Right renal pelvis (tissue), 4 donors: ENCODE data around the gene AMOTL1. TPM values are rescaled to one million over a fixed set of nuclear protein-coding genes. Genes with fewer than 3 reads are reported as not detected.
"Not testable (repeated sequence)": the region's sequence is repeated elsewhere in the genome, so short reads cannot be mapped to it uniquely, and the experiment has no call there.

ENCODE experiments used
- DNase-seq, 4 donors: peaks; one replicate each; pipeline ENCODE4 v3.0.0-alpha.2; 2013; ENCODE audit warnings: low read depth in 4 of 4, low spot score in 3 of 4, missing footprints in 1 of 4
- polyA plus RNA-seq, 4 donors: library from polyadenylated mRNA; unstranded; fragments of 120-200 nt; gene quantifications; one replicate each; pipeline ENCODE4 v1.2.1, GENCODE V29; 2013; ENCODE audit not compliant: insufficient read length in 4 of 4

AMOTL1 gene
- polyA plus RNA-seq, 4 donors = 42.9 to 50.3 (median 46.1) TPM

DNA sequence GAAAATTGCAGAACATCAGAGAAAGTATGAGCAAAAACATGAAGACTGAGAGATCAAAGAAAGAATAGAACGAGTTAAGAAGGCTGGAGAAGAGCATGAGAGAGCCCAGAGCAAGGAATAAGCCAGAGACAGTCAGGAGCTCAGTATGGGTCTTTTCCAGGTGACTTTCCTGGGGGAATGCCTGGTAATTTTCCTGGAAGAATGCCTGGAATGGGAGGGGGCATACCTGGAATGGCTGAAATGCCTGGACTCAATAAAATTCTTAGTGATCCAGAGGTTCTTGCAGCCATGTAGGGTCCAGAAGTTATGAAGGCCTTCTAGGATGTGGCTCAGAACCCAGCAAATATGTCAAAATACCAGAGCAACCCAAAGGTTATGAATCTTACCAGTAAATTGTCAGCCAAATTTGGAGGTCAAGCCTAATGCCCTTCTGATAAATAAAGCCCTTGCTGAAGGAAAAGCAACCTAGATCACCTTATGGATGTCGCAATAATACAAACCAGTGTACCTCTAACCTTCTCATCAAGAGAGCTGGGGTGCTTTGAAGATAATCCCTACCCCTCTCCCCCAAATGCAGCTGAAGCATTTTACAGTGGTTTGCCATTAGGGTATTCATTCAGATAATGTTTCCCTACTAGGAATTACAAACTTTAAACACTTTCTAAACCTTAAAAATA is 145.7 kb downstream of the AMOTL1 start:
- DNase-seq = not testable (repeated sequence)

DNA sequence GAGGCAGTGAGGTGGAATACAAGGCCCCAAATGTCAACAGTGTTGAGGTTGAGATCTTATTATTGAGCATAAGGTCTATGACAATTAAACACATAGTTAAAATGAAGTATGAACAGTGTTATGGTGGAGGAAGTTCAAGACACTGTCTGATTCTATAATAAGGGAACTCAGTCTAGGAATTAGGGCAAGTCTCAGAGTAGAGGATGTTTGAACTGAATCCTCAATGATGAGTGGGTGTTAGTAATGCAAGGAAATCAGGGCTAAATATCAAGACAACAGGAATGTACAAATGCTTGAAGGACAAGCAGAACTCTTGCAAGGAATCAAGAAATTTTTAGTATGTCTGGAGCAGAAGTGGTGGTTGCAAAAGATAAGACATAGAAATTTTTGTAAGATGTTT is 152.2 kb downstream of the AMOTL1 start:
- DNase-seq = no peak

DNA sequence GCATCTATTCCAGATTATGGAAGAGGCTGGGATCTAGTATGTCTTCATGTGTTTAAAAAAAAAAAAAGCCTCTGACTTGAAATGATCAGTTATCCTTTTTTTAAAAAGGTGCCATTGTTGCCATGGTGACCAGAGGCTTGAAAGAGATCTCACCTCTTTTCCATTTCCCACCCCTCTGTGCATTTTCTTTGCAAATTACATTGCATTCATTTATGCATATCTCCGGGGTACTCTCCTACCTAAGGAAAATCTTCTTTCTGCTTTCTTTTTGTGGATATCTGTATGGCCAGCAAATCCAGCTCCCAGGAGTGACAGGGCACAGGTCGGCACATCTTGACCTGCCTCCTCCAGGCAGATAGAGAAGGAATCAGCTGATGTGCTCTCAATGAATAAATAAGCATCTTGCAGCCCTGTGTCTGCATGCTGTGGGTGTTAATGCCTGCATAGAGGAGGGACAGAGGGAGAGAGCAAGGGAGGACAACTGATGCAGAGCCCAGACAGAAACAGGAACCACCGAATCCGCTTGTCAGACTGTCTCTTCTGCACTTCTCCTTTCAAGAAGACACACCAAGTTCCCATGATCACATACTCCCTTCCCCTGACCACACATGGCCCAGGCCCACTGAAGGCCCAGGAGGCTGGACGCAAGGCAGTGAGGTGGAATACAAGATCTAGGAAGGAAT is 154.3 kb downstream of the AMOTL1 start:
- no peak for DNase-seq

DNA sequence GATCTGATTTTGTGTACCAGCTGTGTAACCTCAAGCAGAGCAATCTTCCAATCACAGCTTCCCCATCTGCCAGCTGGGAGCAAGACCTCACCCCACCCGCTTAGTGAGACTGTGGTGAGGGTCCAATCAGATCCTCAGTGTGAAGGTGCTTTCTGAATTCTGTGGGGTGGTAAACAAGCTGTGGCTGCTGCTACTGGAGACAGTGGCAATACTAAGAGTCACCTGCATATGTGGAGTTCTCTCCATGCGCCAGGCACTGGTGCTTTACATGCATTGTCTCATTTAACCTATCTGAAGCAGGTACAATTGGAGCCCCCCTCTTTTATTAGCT is 154.8 kb downstream of the AMOTL1 start:
- DNase-seq = no peak

DNA sequence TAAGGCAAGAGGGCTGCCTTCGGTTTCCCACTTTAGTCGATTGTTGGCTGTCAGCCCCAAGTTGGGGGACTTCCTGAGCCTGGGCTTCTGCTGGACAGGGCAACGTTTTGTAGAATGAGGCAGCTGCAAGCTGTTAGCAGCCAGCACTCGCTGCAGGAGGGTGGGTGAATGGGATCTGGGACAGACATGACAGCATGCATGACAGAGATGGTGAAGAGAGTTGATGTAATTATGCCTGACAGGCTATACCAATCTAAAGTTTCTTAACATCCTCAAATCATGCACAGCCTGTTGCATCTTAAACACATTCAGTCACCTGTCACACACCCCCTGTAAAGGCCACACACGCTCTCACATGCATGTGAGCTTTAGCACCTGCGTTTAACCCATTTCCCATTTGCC is 156.0 kb downstream of the AMOTL1 start:
- no peak for DNase-seq

DNA sequence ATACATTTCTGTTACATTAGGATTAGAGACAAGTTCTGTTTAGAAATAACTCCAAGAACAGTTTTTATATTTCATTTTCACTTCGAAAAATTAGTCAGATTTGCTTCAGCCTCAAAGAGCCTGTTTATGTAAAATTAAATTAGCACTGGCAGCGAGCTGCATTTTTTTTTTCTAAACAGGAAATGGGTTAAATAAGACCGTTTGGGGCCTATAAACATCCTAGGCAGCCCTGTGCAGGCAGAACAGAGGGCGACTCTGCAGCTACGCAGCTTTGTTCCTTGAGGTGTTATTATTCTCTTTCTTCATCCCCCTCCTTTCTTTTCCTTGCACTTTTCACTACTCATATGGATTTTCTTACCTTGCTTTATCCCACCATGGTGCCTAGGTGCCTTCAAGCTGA is 156.5 kb downstream of the AMOTL1 start:
- DNase-seq = no peak

DNA sequence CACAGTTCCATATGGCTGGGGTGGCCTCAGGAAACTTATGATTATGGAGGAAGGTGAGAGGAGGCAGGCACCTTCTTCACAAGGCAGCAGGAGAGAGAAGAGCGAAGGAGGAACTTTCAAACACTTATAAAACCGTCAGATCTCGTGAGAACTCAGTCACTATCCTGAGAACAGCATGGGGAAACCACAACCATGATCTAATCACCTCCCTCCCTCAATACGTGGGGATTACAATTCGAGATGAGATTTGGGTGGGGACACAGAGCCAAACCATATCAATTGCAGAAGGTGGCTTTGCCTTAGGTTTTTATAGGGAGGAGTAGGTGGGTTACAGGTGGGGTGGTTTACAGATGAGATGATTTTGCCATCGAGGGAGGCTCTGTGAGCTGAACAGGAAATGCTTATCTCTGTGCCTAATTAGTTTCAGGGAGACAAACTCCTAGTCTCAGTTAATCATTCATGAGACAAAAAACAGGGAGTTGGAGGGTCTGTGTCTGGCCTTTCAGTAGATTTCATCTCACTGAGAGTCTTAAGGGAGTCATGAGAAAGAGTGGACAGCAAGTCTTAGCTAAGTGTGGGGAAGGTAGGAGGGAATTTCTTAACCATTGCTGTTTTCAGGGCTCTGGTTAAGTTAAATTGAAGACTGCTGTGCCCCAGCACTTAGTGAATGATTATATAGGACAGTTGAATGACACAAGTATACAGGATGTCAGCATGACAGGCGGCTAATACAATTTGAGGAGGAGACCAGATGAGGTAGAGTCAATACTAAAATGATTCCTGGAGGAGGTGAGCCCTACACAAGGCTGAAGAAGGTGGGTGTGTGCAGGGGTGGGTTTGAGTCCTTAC is 157.5 kb downstream of the AMOTL1 start:
- DNase-seq = no peak

DNA sequence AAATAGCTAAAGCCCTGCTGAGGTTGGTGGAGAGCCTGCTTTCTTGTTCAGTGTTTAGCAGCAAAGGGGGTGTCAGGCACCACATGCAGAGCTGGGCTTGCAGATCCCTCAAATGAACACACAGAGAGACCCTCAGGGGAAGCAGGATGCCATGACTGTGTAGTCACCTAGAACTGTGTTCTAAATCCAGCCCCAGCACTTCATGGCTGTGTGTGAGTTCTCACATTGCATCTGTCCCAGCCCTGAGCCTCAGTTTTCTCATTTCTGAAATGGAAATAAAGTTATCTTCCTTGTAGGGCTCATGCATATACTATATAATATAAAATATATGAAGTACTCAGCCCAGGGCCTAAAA is 158.1 kb downstream of the AMOTL1 start:
- no peak for DNase-seq

Other genes with a start within 250 kb of the AMOTL1 start
- 1 to 10 TPM; 6.0 to 6.8 (median 6.1) TPM for gene FUT4, start 224.4 kb upstream of the AMOTL1 start, polyA plus RNA-seq
- gene PIWIL4, start 201.0 kb upstream of the AMOTL1 start, polyA plus RNA-seq = 1 to 10 TPM; 3.2 to 4.2 (median 3.5) TPM
- gene CWC15, start 205.2 kb downstream of the AMOTL1 start, polyA plus RNA-seq = 100 to 1,000 TPM; 116 to 129 (median 122) TPM
- gene KDM4D, start 205.4 kb downstream of the AMOTL1 start, polyA plus RNA-seq = 1 to 10 TPM; 2.3 to 2.7 (median 2.5) TPM